G401.6 (cell line): ENCODE measurements around the gene PTN.
"Not testable (repeated sequence)": the region's sequence is repeated elsewhere in the genome, so short reads cannot be mapped to it uniquely, and the experiment has no call there.

Experiments
- FAIRE-seq: peaks from 2 replicates; lab custom pipeline; 2012; peaks lifted over from hg19 to GRCh38; lab: Jason Lieb, UNC

PTN gene

GRCh38 chr7:137324796-137325696 is 18.5 kb downstream of the PTN start:
- FAIRE-seq, result no peak

DNA sequence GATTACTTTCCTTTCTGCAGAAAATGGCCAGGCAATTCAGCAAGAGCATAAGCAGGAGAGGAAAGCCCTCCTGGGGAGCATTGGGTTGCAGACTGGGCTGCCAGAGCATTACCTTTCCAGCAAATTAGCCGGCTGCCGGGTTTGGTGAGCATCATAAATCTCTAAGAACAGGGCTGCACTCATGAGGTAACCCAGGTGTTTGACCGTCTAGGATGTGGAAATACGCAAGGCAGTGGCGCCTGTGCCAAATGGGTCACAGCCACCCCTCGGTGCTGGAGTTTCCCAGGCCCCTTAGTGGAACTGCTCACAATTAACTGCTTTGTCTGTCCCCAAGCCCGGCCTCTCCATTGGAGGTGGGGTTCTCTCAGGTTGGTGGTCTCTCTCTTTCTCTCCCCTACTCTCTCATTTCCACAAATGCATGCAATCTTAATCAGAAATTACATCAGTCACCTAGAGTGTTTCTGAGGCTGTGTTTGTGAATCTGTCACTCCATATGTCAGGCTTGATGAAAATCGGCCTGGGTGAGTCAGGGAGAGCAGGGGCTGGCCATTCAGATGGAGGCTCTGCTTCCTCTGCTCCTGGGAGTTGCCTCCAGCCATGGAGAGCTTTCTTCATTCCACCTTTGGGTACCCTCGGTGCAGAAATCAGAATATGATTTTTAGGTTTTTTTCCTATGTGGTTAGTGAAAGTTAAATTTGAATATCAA is 26.7 kb downstream of the PTN start:
- FAIRE-seq, result no peak

DNA sequence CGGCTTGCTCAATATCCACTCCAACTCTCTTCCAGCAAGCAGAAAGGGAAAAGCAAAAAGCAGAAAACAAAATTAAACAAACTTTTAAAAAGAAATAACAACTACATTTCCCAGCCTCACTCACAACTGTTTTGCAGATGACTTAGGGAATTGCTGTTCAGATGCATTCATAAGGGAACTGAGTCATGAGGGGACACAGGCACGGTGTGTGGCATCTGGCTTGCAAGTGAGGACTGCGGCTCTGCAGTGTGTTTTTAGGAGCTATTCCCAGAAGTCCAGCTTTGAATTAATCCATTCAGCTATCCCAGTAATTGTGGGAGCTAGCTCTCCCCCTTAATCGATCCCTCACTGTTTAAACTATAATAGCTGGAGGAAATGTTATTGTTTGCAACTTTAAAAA is 30.3 kb downstream of the PTN start:
- FAIRE-seq, result no peak

GRCh38 chr7:137306748-137307147 is 36.8 kb downstream of the PTN start:
- no peak for FAIRE-seq

- FAIRE-seq, result no peak
Observed at GRCh38 chr7:137305901-137306621, 37.5 kb downstream of the PTN start.

DNA sequence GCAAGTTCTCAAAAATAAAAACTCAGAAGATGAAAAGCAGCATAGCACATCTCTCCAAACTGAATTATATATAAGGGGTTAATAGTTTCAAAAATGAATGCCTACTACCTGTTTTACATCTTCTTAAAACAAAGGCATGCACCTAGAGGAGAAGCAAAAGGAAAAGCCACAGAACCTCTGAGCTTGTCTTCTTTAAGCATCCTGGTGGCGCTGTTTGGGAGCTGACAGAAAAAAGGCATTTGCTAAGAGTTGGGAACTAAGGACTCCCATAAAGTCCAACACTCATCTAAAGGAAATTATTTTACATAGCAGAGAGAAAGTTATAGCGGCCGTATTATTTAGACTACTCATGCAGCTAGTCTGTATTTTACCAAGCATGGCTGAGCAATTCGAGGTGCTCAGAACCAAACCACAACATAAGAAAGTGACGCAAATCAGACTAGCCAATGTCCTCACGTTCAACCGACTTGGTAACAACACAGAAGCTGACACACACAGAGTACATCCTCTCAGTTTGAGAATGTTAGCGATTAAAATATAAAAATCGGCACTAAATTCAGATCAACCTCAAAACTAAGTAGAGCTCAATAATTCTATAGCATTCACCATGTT is 38.8 kb downstream of the PTN start:
- no peak for FAIRE-seq

DNA sequence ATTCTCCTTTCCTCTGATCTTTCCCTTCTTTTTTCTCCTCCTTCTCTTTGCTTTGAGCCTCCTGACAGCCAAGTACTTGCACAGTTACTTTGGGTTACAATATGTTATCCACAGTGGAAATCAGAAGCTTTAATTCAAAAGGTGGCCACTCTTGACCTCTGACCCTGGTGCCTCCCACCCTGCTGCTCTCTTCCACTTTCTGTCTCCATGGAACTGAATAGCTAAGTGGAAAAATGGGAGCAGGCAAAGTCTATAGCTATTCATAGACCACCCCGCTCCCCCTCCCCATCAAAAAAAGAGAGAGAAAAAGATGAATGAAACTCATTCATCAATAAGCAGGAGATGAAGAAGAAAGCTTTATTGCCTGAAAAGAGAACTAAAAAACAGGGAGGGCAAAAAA is 39.4 kb downstream of the PTN start:
- FAIRE-seq, result no peak

DNA sequence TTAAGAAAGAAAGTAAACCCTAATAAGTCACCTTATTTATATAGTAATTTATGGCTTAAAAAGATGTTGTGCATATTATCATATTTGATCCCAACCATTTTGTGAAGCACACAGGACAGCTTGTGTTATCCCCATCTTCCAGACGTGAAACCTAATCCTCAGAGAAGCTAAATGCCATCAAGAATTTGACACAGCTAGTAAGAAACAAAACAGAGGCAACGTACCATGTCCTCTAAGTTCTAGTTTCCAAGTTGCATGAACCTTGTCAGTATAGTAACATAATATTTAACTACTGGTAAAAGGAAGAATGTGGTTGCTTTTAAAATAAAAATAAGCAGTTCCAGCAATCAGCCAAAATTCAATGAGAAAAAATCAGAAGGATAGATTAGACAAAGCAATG is 41.5 kb downstream of the PTN start:
- FAIRE-seq, result no peak

- FAIRE-seq, result no peak
Observed at GRCh38 chr7:137298464-137298794, 45.1 kb downstream of the PTN start.

DNA sequence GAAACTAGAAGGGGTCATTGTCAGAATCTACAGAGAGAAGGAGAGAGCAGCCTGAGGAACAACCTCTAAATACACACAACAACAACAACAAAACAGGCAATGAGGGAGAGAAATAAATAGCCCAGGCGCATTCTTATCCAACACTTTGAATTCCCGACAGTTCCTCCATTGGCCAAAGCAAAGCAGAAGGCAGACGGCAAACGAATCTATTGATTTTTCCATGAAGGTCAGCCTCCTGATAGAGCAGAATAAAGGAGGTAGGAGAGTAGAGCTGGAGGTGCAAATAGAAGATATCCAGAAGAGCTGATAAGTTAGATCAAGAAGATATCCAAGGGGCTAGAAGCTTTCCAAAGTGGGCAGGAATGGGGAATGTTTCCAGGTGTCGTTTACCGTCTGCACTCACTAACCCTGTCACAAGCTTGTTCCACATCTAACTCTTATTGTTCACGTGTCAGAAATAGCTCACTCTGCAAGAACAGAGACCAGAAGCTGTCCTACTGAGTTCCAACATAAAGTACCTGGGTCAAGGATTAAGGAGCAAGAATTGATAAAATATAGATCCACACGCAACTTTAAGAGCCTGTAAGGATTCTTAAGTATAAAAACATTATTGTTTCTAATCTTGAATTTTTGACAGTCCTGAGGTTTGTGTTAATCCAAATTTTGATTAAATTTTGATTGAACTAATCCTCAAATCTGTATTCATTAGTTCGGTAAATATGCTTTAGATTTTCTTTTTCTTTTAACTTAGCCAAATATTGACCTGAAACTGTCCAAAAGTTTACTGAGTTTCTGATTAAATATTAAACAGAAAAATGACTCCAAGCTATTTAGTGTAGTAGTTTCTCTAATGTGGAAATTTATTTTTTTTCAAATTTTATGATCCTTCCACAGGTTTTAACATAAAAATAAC is 45.7 kb downstream of the PTN start:
- FAIRE-seq, result no peak

GRCh38 chr7:137296576-137296975 is 47.0 kb downstream of the PTN start:
- no peak for FAIRE-seq

GRCh38 chr7:137295739-137296324 is 47.7 kb downstream of the PTN start:
- FAIRE-seq, result no peak

DNA sequence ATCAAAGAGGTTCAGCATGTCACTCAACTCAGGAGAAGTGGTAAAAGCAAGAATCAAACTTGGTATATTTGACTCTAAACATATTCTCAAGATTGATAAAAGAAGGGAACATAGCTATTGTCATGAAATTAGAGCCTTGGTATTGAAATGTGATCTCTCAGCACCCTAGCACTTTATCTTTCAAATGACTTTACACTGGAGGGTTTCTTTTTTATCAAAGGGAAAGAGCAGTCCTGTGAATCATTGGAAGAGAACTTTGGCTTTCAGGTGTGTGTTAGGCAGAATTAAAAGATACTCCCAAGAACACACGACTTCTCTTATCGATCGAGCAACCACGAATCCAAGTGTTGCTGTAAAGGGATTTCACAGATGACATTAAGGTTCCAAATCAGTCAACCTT is 54.4 kb downstream of the PTN start:
- no peak for FAIRE-seq

DNA sequence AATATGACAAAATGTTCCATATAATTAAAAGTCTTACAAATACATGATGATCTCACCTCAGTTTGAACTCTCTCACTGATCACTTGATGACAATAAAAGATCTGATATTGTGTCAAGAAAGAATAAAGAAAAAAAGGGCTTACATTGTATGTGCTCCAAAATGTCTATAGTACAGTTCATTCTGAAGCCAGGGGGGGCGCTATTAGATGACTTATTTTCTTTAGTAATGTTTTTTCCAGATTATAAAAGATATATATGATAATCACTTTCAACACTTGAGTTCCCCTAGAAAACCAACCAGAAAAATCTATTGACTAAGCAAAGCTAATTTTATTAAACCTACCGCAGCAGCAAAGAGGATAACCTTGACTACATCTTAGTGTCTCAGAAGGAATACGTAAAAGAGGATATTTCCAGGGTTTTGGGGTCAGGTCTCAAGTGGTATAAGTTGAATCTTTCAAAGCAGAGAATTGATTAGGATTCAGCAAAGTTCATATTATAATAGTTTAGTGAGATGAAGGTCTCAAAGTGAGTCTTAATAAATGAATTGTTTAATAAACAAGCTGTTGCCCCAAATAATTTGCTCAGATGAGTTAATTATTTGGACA is 55.8 kb downstream of the PTN start:
- FAIRE-seq, result no peak

GRCh38 chr7:137283153-137283552 is 60.4 kb downstream of the PTN start:
- FAIRE-seq, result no peak

- no peak for FAIRE-seq
Observed at GRCh38 chr7:137282043-137282442, 61.5 kb downstream of the PTN start.

GRCh38 chr7:137276189-137276588 is 67.3 kb downstream of the PTN start:
- FAIRE-seq, result no peak

GRCh38 chr7:137272249-137272648 is 71.3 kb downstream of the PTN start:
- FAIRE-seq, result no peak

GRCh38 chr7:137269240-137269639 is 74.3 kb downstream of the PTN start:
- no peak for FAIRE-seq

GRCh38 chr7:137268001-137268865 is 75.3 kb downstream of the PTN start:
- FAIRE-seq, result not testable (repeated sequence)
